HepG2 (cell line): ENCODE results near the gene KCNT1.

Experiments
- BRD4 ChIP-seq: sonication (generic); formaldehyde crosslinking; IDR thresholded peaks from 2 replicates; pipeline ENCODE4 v1.4.0; 2020; ENCODE audit warnings: missing genetic modification reagents
- FOXP1 ChIP-seq, 2 experiments: fragments of 450-650 bp in 1 of 2; IDR thresholded peaks; 2 replicates each; pipeline ENCODE4 v1.6.1; 2017 to 2018; ENCODE audit warnings: antibody characterized with exemption in 1 of 2
- MAZ ChIP-seq, 2 experiments: sonication (generic) in 1 of 2; formaldehyde crosslinking in 1 of 2; IDR thresholded peaks; 2 replicates each; pipeline versions ENCODE4 v1.5.0 to v1.6.1; 2012 to 2020; ENCODE audit warnings: low read depth in 2 of 2, mild to moderate bottlenecking in 2 of 2, borderline replicate concordance in 1 of 2, improper control_type of control experiment in 1 of 2, low read length in 1 of 2, missing genetic modification reagents in 1 of 2, moderate library complexity in 1 of 2
- TF ChIP-seq, protein P1 (sequence below): sonication (generic); formaldehyde crosslinking; IDR thresholded peaks from 2 replicates; pipeline ENCODE4 v1.5.0; 2020; ENCODE audit warnings: mild to moderate bottlenecking, missing genetic modification reagents, moderate library complexity

DNA sequence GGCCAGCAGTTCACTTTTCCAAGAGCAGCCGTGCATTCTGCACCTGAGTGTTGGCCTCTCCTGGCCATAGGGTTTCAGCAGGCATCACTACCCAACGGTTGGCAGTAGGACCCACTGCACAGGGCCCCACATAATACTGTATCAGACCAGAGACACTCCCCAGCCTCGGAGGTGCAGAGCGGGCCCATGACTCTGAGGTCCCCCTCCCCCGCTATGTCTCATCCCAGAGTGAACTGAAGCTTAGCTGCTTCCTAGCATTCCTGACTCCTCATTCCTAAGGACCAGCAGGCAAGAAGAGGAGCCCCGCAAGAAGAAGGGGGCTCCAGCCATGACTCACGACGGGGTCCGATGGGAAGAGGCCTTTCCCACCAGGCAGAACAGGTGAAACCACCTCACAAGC lies 138.1 kb downstream of the KCNT1 start:
- TF ChIP-seq BRD4 (CRISPR knock-in tag) (no peak), MAZ (IDR thresholded peaks at IDR 0.05; ENCODE audit: borderline replicate concordance, low read depth, low read length) (no peak), MAZ (CRISPR knock-in tag; IDR thresholded peaks at IDR 0.05; ENCODE audit: low read depth) (no peak), FOXP1 (IDR thresholded peaks at IDR 0.05) (no peak), FOXP1 (CRISPR knock-in tag; IDR thresholded peaks at IDR 0.05) (no peak)
- TF ChIP-seq, protein P1, sequence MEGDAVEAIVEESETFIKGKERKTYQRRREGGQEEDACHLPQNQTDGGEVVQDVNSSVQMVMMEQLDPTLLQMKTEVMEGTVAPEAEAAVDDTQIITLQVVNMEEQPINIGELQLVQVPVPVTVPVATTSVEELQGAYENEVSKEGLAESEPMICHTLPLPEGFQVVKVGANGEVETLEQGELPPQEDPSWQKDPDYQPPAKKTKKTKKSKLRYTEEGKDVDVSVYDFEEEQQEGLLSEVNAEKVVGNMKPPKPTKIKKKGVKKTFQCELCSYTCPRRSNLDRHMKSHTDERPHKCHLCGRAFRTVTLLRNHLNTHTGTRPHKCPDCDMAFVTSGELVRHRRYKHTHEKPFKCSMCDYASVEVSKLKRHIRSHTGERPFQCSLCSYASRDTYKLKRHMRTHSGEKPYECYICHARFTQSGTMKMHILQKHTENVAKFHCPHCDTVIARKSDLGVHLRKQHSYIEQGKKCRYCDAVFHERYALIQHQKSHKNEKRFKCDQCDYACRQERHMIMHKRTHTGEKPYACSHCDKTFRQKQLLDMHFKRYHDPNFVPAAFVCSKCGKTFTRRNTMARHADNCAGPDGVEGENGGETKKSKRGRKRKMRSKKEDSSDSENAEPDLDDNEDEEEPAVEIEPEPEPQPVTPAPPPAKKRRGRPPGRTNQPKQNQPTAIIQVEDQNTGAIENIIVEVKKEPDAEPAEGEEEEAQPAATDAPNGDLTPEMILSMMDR (CRISPR knock-in tag) = no peak
